WTC11 (cell line): ENCODE data around the gene TCERG1.

Experiments
- CREM ChIP-seq: sonication (generic); formaldehyde crosslinking; IDR thresholded peaks from 2 replicates; pipeline ENCODE4 v1.8.1; 2022; ENCODE audit warnings: mild to moderate bottlenecking, missing genetic modification reagents, moderate library complexity
- NR1H2 ChIP-seq: sonication (generic); formaldehyde crosslinking; IDR thresholded peaks from 2 replicates; pipeline ENCODE4 v1.9.0; 2021; ENCODE audit warnings: mild to moderate bottlenecking, moderate library complexity, missing genetic modification reagents
- TF ChIP-seq, protein P1 (sequence below): fragments of 200-600 bp; IDR thresholded peaks from 2 replicates; pipeline ENCODE4 v1.8.0; 2022; ENCODE audit warnings: antibody characterized with exemption
- TF ChIP-seq, protein P2 (sequence below): fragments of 250-450 bp; sonication (Bioruptor Pico); IDR thresholded peaks from 2 replicates; pipeline ENCODE4 v1.9.0; 2021; ENCODE audit warnings: mild to moderate bottlenecking, borderline replicate concordance
- TF ChIP-seq, protein P3 (sequence below): fragments of 250-450 bp; sonication (Bioruptor Pico); IDR thresholded peaks from 2 replicates; pipeline ENCODE4 v2.1.2; 2022; ENCODE audit warnings: mild to moderate bottlenecking, moderate library complexity

DNA sequence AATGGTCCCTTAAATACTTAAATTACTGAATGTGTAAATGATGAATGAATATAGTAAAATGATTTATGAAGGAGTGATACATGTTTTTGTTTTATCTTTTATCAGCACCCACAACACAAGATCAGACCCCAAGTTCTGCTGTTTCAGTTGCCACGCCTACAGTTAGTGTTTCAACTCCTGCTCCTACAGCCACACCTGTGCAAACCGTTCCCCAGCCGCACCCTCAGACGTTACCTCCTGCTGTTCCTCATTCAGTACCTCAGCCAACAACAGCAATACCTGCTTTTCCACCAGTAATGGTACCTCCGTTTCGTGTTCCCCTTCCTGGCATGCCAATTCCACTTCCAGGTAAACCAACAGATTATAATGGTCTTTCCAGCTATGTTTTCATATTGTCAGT lies 16.3 kb downstream of the TCERG1 start:
- TF ChIP-seq, protein P1, sequence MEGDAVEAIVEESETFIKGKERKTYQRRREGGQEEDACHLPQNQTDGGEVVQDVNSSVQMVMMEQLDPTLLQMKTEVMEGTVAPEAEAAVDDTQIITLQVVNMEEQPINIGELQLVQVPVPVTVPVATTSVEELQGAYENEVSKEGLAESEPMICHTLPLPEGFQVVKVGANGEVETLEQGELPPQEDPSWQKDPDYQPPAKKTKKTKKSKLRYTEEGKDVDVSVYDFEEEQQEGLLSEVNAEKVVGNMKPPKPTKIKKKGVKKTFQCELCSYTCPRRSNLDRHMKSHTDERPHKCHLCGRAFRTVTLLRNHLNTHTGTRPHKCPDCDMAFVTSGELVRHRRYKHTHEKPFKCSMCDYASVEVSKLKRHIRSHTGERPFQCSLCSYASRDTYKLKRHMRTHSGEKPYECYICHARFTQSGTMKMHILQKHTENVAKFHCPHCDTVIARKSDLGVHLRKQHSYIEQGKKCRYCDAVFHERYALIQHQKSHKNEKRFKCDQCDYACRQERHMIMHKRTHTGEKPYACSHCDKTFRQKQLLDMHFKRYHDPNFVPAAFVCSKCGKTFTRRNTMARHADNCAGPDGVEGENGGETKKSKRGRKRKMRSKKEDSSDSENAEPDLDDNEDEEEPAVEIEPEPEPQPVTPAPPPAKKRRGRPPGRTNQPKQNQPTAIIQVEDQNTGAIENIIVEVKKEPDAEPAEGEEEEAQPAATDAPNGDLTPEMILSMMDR: no peak
- TF ChIP-seq, protein P2, sequence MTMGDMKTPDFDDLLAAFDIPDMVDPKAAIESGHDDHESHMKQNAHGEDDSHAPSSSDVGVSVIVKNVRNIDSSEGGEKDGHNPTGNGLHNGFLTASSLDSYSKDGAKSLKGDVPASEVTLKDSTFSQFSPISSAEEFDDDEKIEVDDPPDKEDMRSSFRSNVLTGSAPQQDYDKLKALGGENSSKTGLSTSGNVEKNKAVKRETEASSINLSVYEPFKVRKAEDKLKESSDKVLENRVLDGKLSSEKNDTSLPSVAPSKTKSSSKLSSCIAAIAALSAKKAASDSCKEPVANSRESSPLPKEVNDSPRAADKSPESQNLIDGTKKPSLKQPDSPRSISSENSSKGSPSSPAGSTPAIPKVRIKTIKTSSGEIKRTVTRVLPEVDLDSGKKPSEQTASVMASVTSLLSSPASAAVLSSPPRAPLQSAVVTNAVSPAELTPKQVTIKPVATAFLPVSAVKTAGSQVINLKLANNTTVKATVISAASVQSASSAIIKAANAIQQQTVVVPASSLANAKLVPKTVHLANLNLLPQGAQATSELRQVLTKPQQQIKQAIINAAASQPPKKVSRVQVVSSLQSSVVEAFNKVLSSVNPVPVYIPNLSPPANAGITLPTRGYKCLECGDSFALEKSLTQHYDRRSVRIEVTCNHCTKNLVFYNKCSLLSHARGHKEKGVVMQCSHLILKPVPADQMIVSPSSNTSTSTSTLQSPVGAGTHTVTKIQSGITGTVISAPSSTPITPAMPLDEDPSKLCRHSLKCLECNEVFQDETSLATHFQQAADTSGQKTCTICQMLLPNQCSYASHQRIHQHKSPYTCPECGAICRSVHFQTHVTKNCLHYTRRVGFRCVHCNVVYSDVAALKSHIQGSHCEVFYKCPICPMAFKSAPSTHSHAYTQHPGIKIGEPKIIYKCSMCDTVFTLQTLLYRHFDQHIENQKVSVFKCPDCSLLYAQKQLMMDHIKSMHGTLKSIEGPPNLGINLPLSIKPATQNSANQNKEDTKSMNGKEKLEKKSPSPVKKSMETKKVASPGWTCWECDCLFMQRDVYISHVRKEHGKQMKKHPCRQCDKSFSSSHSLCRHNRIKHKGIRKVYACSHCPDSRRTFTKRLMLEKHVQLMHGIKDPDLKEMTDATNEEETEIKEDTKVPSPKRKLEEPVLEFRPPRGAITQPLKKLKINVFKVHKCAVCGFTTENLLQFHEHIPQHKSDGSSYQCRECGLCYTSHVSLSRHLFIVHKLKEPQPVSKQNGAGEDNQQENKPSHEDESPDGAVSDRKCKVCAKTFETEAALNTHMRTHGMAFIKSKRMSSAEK (CRISPR knock-in tag): no peak
- TF ChIP-seq CREM (no peak), NR1H2 (CRISPR knock-in tag) (no peak)
- TF ChIP-seq, protein P3, sequence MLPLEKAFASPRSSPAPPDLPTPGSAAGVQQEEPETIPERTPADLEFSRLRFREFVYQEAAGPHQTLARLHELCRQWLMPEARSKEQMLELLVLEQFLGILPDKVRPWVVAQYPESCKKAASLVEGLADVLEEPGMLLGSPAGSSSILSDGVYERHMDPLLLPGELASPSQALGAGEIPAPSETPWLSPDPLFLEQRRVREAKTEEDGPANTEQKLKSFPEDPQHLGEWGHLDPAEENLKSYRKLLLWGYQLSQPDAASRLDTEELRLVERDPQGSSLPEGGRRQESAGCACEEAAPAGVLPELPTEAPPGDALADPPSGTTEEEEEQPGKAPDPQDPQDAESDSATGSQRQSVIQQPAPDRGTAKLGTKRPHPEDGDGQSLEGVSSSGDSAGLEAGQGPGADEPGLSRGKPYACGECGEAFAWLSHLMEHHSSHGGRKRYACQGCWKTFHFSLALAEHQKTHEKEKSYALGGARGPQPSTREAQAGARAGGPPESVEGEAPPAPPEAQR (CRISPR knock-in tag): no peak
